Lung (tissue), 12 donors: ENCODE measurements around the gene AMBN. TPM values are rescaled to one million over a fixed set of nuclear protein-coding genes. Genes with fewer than 3 reads are reported as not detected.

Source experiments
- ATAC-seq: fragments of 200-7000 bp; cut with Tn5 transposase; one replicate; pipeline ENCODE4 v1.9.1; 2020; ENCODE audit warnings: moderate number of reproducible peaks; ENCODE audit not compliant: insufficient read depth, low FRiP score
- DNase-seq, 3 donors: peaks; one replicate each; pipeline ENCODE4 v3.0.0-alpha.2; 2013 to 2017
- H3K27ac ChIP-seq, 2 donors: one replicate each; pipeline ENCODE4 v1.5.1; 2013; ENCODE audit warnings: mild to moderate bottlenecking in 2 of 2, moderate library complexity in 2 of 2, control low read depth in 1 of 2, inconsistent platforms in 1 of 2, low read depth in 1 of 2, low read length in 1 of 2
- H3K27me3 ChIP-seq, 3 donors: one replicate each; pipeline ENCODE4 v1.5.1; 2013; ENCODE audit warnings: low read length in 2 of 3; ENCODE audit not compliant: control insufficient read depth in 3 of 3, insufficient read depth in 3 of 3
- H3K36me3 ChIP-seq, 4 donors: one replicate each; pipeline ENCODE4 v1.5.1; 2013; ENCODE audit warnings: low read length in 4 of 4, mild to moderate bottlenecking in 1 of 4, moderate library complexity in 1 of 4; ENCODE audit not compliant: control insufficient read depth in 4 of 4, insufficient read depth in 4 of 4
- H3K4me1 ChIP-seq, 5 donors: one replicate each; pipeline ENCODE4 v1.5.1; 2013; ENCODE audit warnings: low read length in 5 of 5, mild to moderate bottlenecking in 2 of 5, moderate library complexity in 1 of 5; ENCODE audit not compliant: control insufficient read depth in 5 of 5, insufficient read depth in 5 of 5
- H3K4me3 ChIP-seq: one replicate; pipeline ENCODE4 v1.5.1; 2013; ENCODE audit warnings: mild to moderate bottlenecking, control low read depth, moderate library complexity
- H3K9ac ChIP-seq, 2 donors: one replicate each; pipeline ENCODE4 v1.5.1; 2013; ENCODE audit warnings: low read length in 2 of 2, control low read depth in 1 of 2; ENCODE audit not compliant: insufficient read depth in 1 of 2
- H3K9me3 ChIP-seq, 4 donors: one replicate each; pipeline ENCODE4 v1.5.1; 2013; ENCODE audit warnings: low read length in 3 of 4, mild to moderate bottlenecking in 1 of 4, moderate library complexity in 1 of 4; ENCODE audit not compliant: control insufficient read depth in 4 of 4, insufficient read depth in 3 of 4
- WGBS, 2 donors: extraction: QIAGEN DNeasy Blood & Tissue Kit; methylation state at CpG; one replicate each; pipeline ENCODE4 v1.1.7; 2013; 5-methylcytosine and 5-hydroxymethylcytosine counted together
- polyA plus RNA-seq, 2 donors: library from polyadenylated mRNA; stranded (reverse); fragments of 200-250 nt; gene quantifications; one replicate each; pipeline ENCODE4 v1.2.1, GENCODE V29; 2013
- total RNA-seq, 2 donors: library from RNA; depleted of rRNA in 1 of 2; stranded (reverse); fragments of >200 nt in 1 of 2; gene quantifications; one replicate each; pipeline ENCODE4 v1.2.1, GENCODE V29; 2014 to 2021
- TF ChIP-seq, protein P1 (sequence below): IDR thresholded peaks from 2 replicates; pipeline ENCODE4 v1.5.1; 2012; ENCODE audit warnings: mild to moderate bottlenecking; ENCODE audit errors: control extremely low read depth, extremely low read depth
- donor health status: control.
- donor health status: control.
- donor health status: Bipolar disorder and iron deficiency.
- donor health status: healthy.
- donor health status: DM: yes; HTN: yes; CAD: no.

Gene AMBN
- total and polyA plus RNA-seq, 4 donors: not detected

DNA sequence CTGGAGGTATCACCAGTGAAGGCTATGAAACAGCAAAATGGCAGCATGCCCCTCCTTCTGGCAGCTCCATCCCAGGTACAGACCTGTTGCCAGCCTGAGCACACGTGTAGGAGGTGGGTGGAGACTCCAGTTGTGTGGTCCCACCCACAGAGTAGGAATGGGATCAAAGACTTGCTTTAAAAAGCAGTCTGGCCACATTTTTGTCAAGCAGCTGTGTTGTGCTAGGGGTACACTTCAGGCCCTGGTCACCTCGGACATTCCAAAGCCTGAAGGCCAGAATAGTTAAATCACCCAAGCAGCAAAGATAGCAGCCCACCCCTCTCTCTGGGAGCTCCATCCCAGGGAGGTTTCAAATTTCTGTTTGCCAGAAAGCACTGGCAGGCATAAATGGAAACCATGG is 20.3 kb upstream of the AMBN start:
- H3K9ac ChIP-seq: no peak overlapping the region
- TF ChIP-seq, protein P1, sequence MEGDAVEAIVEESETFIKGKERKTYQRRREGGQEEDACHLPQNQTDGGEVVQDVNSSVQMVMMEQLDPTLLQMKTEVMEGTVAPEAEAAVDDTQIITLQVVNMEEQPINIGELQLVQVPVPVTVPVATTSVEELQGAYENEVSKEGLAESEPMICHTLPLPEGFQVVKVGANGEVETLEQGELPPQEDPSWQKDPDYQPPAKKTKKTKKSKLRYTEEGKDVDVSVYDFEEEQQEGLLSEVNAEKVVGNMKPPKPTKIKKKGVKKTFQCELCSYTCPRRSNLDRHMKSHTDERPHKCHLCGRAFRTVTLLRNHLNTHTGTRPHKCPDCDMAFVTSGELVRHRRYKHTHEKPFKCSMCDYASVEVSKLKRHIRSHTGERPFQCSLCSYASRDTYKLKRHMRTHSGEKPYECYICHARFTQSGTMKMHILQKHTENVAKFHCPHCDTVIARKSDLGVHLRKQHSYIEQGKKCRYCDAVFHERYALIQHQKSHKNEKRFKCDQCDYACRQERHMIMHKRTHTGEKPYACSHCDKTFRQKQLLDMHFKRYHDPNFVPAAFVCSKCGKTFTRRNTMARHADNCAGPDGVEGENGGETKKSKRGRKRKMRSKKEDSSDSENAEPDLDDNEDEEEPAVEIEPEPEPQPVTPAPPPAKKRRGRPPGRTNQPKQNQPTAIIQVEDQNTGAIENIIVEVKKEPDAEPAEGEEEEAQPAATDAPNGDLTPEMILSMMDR: no peak
- no peak for DNase-seq
- no peak overlapping the region for H3K4me3 ChIP-seq
- 50 to 64% methylated on average over 2 of the region's 2 CpGs for WGBS, 2 donors
- H3K27me3 ChIP-seq: no peaks in the 10 kb centered on the region
- H3K36me3 ChIP-seq: no peaks in the 10 kb centered on the region
- peaks cover 0 to 8% (median 0%) of the 10 kb centered on the region in 4 donors for H3K9me3 ChIP-seq
- H3K4me1 ChIP-seq: no peaks in the 10 kb centered on the region
- no peak overlapping the region for H3K27ac ChIP-seq
- ATAC-seq: no peak

DNA sequence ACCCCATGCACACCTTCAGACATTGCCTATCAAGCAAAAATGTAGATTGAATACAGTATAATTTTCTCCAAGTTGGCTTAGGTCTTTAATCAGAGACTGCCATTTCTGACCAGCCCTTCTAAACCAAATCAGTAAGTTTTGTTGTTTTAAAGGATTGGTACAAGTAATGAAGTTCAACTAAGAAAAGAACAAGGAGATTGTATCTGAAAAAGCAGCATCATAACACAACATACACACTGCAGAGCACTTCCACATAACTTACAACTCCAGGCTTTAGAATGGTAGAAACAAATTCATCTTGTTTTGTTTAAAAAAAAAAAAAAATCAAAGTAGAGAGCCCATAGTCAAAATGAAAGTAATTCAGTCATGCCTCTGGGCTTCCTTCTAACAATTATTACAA is 16.1 kb upstream of the AMBN start:
- ATAC-seq: no peak
- no peak overlapping the region for H3K27ac ChIP-seq
- no peaks in the 10 kb centered on the region for H3K27me3 ChIP-seq
- no peaks in the 10 kb centered on the region for H3K36me3 ChIP-seq
- no peak overlapping the region for H3K9ac ChIP-seq
- TF ChIP-seq, protein P1: no peak
- no peak for DNase-seq
- no peak overlapping the region for H3K4me3 ChIP-seq
- no peaks in the 10 kb centered on the region for H3K4me1 ChIP-seq
- H3K9me3 ChIP-seq: peaks cover 0 to 8% (median 0%) of the 10 kb centered on the region in 4 donors

DNA sequence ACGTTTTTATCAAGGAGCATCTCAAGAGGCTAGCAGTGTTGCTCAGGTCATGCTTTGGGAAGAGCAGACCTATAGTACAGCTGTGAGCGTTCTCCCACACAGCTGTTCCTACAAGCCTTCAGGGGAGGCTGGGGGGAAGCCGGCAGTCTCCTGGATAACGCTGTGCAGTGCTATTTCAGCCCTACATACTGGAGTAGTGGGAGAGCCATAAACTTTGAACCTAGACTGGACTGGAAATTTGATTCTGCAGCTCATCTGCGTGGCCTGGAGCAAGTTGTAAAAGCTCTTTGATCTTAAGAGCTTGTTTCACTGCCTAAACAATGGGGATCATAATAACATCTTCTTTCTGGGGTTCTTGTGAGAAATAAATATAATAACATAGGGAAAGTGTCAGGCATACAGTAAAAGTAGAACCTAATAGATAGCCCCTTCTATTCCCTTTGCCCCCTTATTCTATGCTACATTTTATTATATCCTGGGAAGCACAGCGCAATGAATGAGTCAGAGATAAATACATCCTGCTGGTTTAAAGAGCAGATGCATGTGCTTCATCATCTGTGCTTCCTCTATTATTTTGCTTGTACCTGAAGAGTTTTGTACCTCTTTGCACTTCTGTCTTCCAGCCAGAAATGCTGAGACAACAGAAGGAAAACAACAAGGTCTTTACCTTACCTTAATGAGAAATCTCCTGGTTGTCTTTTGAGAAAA is 14.7 kb upstream of the AMBN start:
- no peaks in the 10 kb centered on the region for H3K27me3 ChIP-seq
- H3K9ac ChIP-seq: no peak overlapping the region
- WGBS, 2 donors: 63 to 71% methylated on average over 6 of the region's 6 CpGs
- H3K4me1 ChIP-seq: no peaks in the 10 kb centered on the region
- ATAC-seq (no peak), DNase-seq (no peak)
- TF ChIP-seq, protein P1: no peak
- no peaks in the 10 kb centered on the region for H3K36me3 ChIP-seq
- no peak overlapping the region for H3K4me3 ChIP-seq
- peaks cover 0 to 4% (median 0%) of the 10 kb centered on the region in 4 donors for H3K9me3 ChIP-seq
- no peak overlapping the region for H3K27ac ChIP-seq

DNA sequence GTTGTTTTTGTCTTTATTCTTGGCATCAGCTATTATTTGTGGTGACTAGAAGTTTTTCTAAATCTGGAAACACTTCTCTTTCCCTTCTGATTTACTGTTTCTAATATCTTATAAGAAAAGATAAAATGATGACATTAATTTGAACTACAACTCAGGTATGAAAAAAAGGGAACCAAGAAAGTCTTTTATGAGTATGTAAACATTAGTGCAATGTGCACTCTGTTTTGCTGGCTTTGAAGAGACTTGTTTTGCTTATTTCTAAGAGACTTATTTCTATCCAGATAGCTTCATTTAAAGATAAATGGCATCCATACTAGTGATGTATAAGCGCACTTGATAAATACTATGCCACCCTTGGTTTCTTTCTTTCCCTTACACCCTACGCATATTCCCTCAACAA is 10.1 kb upstream of the AMBN start:
- Histone ChIP-seq H3K4me1 (no peaks in the 10 kb centered on the region), H3K9me3 (peaks cover 0 to 2% (median 0%) of the 10 kb centered on the region in 4 donors), H3K9ac (no peak overlapping the region), H3K4me3 (no peak overlapping the region), H3K36me3 (no peaks in the 10 kb centered on the region), H3K27ac (no peak overlapping the region), H3K27me3 (no peaks in the 10 kb centered on the region)
- ATAC-seq (no peak), DNase-seq (no peak)
- WGBS, 2 donors: 75 to 95% methylated on average over 2 of the region's 2 CpGs
- TF ChIP-seq, protein P1: no peak
